Measurements from ENCODE around the gene MAP1LC3B2. TPM values are rescaled to one million over a fixed set of nuclear protein-coding genes. Genes with fewer than 3 reads are reported as not detected.

MAP1LC3B2 gene
- 1.9 TPM for total RNA-seq
- long read RNA-seq, result 0 reads

GRCh38 chr12:116559162-116559935 is at the start of gene MAP1LC3B2:
MAP1LC3B2 (plus strand) TSS chr12:116559381; CDS start chr12:116575943, 16,562 bp downstream.
- intact Hi-C loops (cut with DNase I), result no loop called here
- peak; percentile 91 for DNase-seq (ENCODE audit: low spot score)

GRCh38 chr12:116513944-116514343 is 45.2 kb upstream of the MAP1LC3B2 start:
- intact Hi-C loops (cut with DNase I), result no loop called here

DNA sequence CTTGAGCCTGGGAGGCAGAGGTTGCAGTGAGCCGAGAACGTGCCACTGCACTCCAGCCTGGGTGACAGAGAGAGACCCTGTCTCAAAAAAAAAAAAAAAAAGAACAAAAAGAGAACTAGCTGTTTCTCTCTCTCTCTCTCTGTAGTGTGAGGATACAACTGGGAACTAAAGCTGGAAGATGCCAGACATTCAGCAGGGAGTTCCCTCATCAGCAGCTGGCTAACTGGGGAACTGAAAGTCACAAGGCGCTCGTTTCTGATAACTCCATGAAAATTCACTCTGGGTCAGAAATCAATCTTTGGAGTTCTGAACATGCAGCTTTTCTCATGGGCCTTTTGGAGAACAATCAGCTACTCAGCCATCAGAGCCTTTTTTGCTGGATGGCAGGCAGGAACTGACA is 43.5 kb upstream of the MAP1LC3B2 start:
- intact Hi-C loops (cut with DNase I), result no loop called here
- DNase-seq (ENCODE audit: low spot score), result no peak

More at GRCh38 chr12:116513944-116514343, 45.2 kb upstream of the MAP1LC3B2 start:
- DNase-seq (ENCODE audit: low spot score), result no peak

DNA sequence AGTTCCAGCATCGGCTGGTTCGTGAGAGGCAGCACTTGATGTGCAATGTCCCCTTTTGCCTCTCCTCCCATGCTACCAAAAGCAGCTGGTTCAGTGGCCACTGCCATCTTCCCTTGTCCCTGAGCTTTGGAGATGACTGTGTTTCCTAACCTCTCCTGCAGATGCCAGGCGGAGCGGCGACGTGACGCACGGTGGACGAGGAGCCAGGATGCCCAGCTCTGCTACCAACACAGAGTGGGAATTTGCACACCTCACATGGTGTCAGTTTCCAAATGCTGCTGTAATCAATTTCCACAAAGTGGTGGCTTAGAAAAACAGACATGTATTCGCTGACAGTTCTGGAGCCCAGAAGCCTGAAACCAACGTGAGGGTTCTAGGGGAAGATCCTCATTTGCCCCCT is 42.5 kb upstream of the MAP1LC3B2 start:
- intact Hi-C loops (cut with DNase I), result no loop called here

DNA sequence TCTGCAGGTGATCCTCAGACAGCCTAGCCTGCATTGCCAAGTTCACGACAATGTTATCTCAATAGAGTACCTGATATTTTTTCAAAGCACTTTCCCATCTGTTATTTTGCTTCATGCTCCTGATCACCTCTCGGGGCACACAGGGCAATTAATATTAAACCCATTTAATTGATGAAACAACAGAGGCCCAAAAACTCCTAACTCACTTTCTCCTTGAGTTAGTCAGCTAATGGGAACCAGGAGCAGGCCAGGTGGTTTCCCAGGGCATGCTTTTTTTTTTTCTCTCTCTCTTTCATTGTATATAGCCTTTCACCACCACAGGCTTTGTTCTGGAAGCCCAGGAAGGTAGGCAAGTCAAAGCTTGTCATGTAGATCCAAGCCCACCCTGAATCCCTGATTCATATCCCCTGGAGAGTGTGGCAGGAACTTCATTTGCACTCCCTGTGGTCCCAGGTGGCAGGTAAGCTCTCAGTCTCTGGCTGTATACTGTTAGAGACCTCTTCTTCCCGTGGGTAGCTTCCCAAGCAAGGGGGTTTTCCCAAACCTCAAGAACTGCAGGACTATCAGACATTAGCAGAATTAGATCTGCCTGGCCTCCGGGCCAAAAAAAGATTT is 41.6 kb upstream of the MAP1LC3B2 start:
- intact Hi-C loops (cut with DNase I), result no loop called here
- DNase-seq (ENCODE audit: low spot score), result no peak

More for the DNA sequence above, 42.5 kb upstream of the MAP1LC3B2 start:
- no peak for DNase-seq (ENCODE audit: low spot score)

- no peak for DNase-seq (ENCODE audit: low spot score)
- intact Hi-C loops (cut with DNase I), result no loop called here
Observed at GRCh38 chr12:116520225-116520760, 38.9 kb upstream of the MAP1LC3B2 start.

DNA sequence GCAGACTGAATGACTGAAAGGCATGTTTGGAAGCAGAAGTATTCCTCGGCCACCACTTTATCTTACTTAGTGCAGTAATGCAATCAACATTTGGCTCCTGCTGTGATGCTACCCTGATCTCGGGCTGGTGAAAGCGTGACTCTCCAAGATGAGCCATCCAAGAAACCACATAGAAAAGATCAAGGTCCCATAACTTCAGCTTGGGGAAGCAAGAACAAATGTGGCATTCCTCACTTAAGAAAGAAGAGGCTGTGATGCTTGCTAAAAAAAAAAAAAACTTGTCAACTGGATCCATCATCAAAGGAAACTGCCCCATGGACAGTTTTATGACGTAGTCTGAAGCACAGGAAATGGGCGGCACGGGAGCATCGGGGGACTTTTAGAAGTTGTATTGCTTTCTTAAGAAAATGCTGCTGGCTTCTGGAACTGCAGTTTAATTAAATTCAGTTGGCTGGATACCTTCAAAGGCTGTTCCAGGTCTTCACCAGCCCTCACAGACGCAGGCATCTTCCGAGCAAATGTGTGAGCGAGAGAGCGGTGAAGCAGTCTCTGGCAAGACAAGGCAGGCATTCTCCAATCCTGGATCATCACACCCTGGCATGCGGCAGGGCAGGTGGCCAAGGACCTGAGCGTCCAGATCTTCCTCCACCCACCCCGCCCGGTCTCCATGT is 38.2 kb upstream of the MAP1LC3B2 start:
- intact Hi-C loops (cut with DNase I), result no loop called here
- DNase-seq (ENCODE audit: low spot score), result no peak

GRCh38 chr12:116524311-116524710 is 34.9 kb upstream of the MAP1LC3B2 start:
- intact Hi-C loops (cut with DNase I), result no loop called here
- no peak for DNase-seq (ENCODE audit: low spot score)

DNA sequence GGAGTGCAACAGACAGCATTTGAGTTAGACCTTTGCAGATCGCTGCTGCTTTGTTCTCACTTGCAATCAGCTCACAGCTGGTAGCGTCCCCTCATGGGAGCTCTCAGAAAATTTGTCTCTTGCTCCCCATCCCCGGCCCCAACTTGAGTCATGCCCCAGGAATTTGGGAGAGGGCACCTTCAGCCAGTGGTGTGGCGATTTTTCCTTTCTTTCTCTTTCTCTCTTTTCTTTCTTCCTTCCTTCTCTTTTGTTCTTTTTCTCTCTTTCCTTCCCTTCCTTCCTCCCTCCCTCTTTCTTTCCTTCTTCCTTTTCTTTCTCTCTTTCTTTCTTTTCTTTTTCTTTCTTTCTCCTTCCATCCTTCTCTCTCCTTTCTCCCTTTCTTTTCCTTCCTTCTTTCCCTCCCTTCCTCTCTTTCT is 34.2 kb upstream of the MAP1LC3B2 start:
- intact Hi-C loops (cut with DNase I), result no loop called here
- no peak for DNase-seq (ENCODE audit: low spot score)

DNA sequence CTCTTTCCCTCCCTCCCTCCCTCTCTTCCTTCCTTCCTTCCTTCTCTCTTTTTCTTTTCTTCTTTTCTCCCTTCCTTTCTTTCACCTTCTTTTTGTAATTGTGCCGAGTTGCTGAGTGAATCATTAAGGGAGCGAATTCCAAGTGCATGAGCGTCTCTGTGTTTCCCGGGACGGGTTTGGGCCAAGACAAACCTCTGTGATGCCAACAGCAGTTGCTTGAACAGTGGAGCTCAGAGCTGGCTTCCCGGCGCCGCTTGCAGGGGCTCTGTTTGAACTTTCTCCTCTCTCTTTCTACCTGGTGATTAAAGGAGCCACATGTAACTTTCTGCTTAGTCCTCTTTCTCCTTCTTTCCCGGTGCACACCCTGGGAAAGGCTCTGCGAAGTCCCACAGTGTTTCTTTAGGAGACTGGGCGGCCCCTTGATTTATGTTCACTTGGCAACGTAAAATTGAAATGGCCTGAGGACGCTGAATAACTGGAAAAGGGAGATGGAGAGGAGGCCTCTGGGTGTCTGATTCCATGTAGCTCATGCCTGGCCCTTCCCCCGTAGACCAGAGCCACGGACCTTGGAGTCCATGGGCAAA is 33.7 kb upstream of the MAP1LC3B2 start:
- intact Hi-C loops (cut with DNase I), result no loop called here
- DNase-seq (ENCODE audit: low spot score), result no peak

DNA sequence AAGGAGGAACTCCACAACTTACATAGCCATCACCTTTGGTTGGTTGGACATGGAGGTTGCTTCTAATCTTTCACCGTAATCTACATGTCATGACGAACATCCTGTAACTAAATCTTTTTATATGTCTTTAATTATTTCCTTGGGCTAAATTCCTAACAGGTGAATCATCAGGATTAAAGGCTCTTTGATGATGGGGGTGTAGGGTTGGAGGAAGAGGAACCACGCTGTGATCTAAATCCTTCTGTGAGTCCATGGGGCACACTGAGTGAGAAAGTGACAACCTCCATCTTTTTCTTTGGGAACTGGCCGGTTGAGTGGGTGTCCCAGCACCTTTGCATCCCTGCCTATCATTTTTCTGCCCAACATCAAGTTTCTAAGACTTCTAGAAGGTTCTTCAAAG is 31.1 kb upstream of the MAP1LC3B2 start:
- DNase-seq (ENCODE audit: low spot score), result no peak
- intact Hi-C loops (cut with DNase I), result no loop called here

GRCh38 chr12:116528498-116528897 is 30.7 kb upstream of the MAP1LC3B2 start:
- intact Hi-C loops (cut with DNase I), result no loop called here
- no peak for DNase-seq (ENCODE audit: low spot score)

DNA sequence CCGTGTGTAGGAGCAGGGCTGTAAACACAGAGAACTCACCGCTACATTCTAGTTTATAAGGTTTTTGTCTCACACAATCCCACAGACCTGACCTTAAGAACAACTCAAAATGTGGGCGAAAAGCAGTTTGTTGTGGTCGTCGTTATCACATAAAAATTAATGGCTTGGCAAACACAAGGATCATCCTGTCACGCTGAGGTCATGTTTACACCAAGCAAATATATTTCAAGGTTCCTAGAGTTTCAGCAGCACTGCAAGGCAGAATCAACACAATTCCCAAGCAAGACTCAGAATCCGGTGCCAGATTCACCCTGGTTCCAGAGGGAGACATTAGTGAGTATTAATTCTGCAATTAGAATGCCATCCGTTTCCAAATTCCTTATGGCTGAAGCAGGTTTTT is 30.1 kb upstream of the MAP1LC3B2 start:
- intact Hi-C loops (cut with DNase I), result no loop called here
- DNase-seq (ENCODE audit: low spot score), result no peak

DNA sequence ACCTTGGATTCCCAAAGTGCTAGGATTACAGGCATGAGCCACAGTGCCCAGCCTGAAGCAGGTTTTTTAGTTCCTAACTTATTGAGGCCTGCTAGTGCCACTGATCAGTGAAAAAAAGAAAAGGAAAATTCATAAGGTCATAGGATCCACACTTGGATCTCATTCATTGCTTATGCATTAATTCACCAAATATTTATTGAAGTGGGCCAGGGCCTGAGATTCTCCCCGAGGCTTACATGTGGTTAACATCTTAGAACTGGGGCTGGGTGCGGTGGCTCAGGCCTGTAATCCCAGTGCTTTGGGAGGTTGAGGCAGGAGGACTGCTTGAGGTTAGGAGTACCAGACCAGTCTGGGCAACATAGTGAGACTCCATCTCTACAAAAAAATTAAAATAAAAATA is 29.5 kb upstream of the MAP1LC3B2 start:
- no peak for DNase-seq (ENCODE audit: low spot score)
- intact Hi-C loops (cut with DNase I), result no loop called here

GRCh38 chr12:116532428-116532827 is 26.8 kb upstream of the MAP1LC3B2 start:
- DNase-seq (ENCODE audit: low spot score), result no peak
- intact Hi-C loops (cut with DNase I), result no loop called here

GRCh38 chr12:116532986-116533342 is 26.2 kb upstream of the MAP1LC3B2 start:
- intact Hi-C loops (cut with DNase I), result no loop called here
- DNase-seq (ENCODE audit: low spot score), result no peak

- intact Hi-C loops (cut with DNase I), result no loop called here
- peak; percentile 93 for DNase-seq (ENCODE audit: low spot score)
Observed at GRCh38 chr12:116533343-116534251, 25.6 kb upstream of the MAP1LC3B2 start.

- intact Hi-C loops (cut with DNase I), result loop anchor here (5.0 kb wide), 1 partner anchor 77 kb away; no protein-coding TSS in a partner anchor
- DNase-seq (ENCODE audit: low spot score), result no peak
Observed at GRCh38 chr12:116534311-116535121, 24.7 kb upstream of the MAP1LC3B2 start.
